Stimulated activated CD8-positive, alpha-beta memory T cell treated with anti-CD3 and anti-CD28 coated beads, Interleukin-7, amount 100 ng/mL, for 4 hours (primary cell): ENCODE results near the gene RAET1E.
"Not testable (repeated sequence)": the region's sequence is repeated elsewhere in the genome, so short reads cannot be mapped to it uniquely, and the experiment has no call there.

ENCODE experiments used
- DNase-seq, 2 donors: peaks; one replicate each; pipeline ENCODE4 v3.0.0-alpha.2; 2020; ENCODE audit warnings: low read depth in 2 of 2

Gene RAET1E

DNA sequence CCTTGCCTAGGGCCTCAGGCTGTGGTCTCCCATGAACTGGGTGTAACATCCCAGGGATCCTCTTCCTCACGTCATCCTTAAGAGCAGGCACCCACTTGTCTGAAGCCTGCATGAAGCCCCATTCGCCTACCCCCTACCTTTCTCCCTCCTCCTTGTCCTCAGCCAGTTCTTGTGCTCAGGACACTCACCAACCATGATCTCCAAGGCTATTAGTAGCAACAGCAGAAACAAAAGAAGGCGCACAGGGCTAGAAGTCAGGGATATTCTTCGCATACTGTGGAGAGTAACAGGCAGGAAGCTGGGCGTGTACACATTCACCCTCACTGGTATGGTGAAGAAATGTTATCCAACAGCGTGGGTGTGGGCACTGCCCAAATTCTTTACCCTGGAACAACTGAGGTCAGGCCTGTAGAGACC is 7.3 kb downstream of the RAET1E start:
- DNase-seq, result no peak

DNA sequence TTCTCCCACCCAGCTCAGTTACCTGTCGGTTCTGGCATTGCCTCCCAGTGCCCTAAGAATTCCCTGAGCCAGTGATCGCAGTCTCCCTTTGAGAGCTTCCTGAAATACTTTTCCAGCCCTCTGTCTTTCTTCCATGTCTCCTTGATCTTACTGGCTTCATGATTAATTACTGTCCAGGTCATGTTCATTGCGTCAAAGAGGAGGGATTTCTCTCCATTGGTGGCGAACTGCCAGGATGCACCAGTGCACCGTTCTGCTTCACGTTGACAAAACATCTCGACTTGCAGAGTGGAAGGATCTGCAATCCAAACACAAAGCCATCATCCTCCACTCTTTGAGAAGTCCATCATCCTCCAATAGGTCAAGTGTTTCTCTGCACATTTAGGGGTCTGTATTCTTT is 8.6 kb downstream of the RAET1E start:
- DNase-seq, result no peak

DNA sequence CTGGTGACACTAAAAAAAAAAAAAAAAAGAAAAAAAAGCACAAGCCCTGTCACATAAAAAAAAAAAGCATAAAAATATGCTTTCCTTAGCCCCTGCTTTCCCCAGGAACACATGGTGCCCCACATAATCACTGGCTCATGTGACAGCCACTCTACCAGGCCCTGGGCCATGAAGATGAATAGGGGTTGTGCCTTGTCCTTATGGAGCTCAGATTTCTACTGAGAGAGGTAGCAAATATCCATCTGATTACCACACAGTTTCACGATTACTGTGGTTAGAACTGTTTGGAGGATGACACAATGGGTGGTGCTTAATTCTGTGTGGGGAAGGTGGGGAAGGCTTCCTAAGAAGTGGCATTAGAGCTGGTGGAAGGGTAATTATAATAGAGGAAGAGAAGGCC is 9.3 kb downstream of the RAET1E start:
- no peak for DNase-seq

DNA sequence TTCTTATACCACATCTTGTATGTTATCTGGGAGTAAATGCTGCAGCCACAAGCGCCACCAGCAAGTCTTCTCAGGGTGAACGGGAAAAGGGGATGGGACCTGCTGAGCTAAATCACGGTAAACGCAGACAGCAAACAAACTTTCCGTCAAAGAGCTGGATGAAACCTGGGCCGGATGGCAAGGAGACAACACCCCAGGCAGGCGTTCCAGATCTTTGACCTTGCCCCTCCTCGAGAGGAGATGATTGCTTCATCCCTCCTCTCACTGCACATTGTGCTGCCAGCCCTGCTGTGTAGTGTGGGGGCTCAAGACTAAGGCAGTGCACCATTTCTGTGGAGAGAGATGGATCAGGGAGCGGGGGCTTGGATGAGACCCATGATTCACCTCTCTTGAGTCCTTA is 9.8 kb downstream of the RAET1E start:
- DNase-seq, result no peak

DNA sequence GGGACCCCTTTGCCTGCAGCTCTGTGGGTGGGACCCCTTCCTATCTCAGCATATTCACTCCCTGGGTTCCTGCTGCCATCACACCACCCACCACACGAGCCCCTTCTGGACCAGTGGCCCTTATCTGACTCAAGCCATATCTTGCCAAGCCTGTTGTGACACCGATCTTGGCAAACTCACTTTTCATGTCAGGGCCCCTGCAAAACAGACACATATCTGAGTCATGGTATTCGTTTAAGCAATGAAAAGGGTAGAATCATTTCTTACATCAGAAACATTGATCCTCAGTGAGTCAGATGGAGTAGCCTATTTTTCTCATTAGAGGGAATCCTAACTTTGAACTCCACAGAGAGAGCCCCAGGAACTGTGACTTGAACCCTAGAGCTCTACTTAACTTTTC is 10.6 kb downstream of the RAET1E start:
- no peak for DNase-seq

DNA sequence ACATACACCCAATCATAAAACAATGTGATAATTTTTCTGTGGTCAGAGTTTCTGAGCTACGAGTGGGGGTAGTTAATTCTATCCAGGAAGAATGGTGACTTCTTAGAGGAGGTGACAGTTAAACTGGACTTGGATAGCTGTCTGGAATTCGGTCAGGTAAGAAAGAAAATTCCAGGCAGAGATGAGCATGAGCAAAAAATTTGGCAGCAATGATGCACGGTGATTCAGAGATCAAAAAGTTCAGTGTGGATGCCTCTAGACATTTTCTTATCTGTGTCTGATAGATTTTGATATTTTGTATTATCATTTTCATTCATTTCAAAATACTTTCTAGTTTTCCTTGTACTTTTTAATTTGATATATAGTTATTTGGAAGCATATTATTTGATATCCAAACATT is 12.0 kb downstream of the RAET1E start:
- DNase-seq, result no peak

DNA sequence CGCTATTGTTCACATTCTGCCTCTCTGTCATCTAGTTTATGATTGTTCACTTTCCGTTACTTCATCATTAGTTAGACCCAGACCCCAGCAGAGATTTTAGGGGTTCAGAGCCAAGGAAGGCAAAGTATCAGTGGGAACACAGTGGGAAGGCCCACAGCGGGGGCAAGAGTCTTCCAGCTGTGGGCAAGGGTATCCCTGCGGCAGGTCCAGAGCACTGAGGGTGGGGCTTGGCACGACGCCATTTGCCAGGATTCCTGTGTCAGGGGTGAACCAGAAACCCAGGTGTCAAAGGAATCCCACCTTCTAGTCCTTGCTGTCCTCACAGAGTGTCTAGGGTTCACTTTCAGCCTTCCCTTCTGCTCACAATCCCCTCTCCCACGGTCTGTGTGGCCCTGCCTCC is 13.3 kb downstream of the RAET1E start:
- no peak for DNase-seq

DNA sequence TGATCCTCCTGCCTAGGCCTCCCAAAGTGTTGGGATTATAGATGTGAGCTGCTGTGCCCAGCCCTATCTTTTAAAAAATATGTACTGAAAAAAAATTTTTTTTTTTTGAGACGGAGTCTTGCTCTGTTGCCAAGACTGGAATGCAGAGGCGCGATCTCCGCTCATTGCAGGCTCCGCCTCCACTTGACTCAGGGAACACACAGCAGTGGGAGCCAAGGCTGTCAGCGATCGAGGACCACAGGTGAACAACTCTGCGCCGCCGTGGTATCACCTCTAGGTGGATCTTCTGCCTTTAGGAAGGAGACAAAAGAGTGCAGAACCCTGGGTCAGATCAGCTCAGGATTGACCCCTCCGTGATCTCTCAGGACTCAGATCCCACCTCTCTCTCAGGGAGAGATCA is 13.7 kb downstream of the RAET1E start:
- no peak for DNase-seq

DNA sequence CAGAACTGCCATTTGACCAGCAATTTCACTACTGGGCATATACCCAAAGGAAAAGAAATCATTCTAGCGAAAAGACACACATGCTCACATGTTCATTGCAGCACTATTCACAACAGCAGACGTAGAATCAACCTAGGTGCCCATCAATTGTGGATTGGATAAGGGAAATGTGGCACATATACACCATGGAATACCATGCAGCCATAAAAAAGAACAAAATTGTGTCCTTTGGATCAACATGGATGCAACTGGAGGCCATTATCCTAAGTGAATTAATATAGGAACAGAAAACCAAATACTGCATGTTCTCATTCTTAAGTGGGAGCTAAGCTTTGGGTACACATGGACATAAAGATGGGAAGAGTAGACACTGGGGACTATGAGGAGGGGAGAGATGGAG is 16.1 kb downstream of the RAET1E start:
- DNase-seq, result no peak

DNA sequence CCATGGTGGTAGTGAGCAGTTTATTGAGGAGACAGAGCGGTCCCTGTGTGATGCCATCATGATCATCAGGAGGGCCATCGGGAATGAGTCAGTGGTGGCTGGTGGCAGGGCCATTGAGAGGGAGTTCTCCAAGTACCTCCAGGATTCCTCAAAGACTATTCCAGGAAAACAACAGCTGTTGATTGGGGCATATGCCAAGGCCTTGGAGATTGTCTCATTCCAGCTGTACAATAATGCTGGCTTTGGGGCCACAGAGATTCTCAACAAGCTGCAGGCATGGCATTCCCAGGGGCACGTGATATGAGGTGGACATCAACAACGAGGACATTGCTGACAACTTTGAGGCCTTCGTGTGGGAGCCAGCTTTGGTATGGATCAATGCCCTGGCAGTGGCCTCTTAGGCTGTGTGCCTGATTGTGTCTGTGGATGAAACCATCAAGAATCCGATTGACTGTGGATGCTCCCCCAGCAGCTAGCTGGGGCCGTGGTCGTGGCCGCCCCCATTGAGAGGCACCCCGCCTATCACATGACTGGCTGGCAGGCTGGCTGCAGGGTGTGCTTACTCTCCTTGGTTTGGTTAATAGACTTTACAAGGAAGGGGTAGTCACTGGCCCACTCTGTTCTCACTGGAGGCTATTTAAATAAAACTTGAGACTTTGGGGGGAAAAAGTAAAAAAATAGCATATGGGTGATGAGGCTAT is 16.7 kb downstream of the RAET1E start:
- no peak for DNase-seq

DNA sequence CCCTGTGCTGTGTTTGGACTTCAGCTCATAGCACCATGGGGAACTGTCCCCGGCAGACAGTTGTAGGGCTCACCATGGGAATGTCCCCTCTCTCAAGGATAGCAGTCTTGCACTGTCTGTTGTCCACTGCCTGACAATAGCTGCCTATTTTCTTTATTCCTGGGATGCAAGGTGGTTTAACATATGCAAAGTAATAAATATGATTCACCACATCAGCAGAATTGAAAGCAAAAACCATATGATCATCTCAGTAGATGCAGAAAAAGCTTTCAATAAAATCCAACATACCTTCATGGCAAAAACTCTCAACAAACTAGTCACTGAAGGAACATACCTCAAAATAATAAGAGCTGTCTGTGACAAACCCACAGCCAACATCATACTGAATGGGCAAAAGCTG is 20.3 kb downstream of the RAET1E start:
- DNase-seq, result no peak

DNA sequence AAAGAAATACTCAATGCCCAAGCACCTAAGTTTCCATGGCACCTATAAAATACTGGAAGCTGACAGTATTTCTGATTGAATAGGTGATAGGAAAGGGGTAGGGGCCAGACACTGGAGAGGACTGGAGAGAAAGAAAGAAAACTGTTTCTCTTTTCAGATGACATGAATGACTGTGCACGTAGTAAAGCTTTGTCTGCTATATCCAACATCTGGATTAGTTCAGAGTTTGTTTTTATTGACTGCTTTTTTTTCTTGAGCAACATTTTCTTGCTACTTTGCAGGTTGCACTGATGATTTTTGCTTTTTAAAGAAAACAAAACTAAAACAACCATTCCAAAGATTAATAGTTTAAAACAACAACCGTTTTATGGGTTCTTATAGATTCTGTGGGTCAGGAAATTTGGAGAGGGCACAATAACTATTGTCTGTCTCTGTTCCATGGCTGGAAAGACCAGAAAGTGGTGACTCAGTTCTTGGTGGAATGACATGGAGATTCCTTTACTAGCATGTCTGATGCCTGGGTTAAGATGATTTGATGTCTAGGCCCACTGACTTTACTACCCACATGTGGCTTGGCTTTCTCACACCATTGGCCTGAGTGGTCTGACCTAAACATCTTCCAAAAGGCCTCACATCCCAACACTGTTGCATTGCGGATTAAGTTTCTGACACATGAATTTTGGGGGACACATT is 21.5 kb downstream of the RAET1E start:
- no peak for DNase-seq

DNA sequence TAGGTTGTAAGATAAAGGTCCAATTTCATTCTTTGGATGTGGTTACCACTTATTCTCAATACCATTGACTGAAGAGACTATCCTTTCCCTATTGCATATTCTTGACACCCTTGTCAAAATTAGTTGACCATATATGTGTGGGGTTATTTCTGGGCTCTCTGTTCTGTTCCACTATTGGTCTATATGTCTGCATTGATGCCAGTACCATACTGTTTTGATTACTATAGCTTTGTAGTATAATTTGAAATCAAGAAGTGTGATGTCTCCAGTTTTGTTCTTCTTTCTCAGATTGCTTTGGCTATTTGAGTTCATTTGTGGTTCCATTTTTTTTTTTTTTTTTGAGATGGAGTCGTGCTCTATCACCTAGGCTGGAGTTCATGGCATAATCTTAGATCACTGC is 25.7 kb downstream of the RAET1E start:
- no peak for DNase-seq

DNA sequence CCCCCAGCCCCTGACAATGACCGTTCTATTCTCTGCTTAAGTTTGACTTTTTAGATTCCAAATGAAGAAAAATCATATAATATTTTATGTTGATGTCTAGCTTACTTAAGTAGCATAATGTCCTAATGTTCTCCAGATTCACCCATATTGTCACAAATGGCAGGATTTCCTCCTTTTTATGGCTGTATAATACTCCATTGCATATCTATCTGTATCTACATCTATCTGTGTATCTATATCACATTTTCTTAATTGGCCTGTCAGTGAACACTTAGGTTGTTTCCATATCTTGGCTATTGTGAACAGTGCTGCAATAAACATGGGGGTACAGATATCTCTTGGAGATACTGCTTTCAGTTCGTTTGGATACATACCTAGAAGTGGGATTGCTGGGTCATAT is 26.7 kb downstream of the RAET1E start:
- no peak for DNase-seq

DNA sequence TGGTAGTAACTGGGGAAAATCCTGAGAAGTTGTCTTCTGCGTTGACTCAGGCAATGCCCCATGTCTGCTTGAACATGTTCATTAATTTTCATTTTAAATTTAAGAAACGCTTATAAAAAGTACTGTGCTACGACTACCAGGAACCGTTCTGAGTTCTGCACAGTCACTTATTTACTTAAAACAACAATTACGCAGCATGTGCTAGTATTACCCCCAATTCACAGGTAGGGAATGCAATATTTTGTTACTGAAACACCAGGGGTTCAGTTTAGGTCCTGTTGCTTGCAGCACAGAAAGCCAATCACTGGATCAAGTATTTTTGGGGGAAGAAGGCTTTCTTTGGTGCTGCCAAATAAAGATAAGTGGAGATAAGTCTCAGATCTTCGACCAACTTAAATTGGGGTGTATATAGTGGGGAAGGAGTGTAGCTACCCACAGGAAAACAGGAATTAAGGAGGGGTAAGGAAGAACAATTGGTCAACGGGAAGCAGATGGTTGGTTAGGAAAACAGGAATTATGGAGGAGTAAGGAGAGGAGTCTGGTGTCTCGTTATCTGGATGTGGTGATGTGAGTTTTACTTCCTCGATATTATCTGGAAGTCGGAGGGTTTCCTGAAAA is 28.5 kb downstream of the RAET1E start:
- DNase-seq, result no peak

DNA sequence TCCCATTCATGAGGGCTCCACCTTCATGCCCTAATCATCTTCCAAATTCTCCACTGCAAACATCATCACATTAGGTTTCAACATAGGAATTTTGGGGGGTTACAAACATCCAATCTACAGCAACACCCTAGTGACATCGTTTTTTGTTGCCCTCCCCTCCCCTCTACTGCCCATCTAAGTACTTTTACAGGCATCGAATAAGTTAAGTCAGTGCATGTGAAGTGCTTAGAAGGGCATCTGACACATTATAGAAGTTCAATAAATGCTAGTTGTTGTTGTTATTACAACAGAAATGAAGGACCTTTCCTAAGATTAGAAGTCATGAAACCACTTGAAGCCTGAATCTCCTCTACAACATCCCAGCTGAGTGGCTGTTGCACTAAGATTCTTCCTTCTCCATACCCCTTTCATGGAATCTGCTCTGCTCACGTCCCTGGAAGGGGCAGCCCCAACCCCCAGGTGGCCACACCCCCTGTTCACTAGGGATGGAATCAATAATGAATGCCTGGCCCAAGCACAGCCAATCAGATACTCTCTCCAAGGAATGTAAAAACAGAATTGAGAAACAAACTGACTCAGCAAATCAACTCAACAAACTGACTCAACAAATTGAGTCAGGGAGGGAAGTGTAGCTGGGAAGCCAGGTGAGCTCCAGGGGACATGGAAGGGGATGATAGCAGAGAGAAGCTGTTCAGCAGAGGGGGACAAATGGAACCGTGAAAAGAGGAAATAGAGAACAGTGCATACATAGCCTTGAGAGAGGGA is 29.9 kb downstream of the RAET1E start:
- no peak for DNase-seq

DNA sequence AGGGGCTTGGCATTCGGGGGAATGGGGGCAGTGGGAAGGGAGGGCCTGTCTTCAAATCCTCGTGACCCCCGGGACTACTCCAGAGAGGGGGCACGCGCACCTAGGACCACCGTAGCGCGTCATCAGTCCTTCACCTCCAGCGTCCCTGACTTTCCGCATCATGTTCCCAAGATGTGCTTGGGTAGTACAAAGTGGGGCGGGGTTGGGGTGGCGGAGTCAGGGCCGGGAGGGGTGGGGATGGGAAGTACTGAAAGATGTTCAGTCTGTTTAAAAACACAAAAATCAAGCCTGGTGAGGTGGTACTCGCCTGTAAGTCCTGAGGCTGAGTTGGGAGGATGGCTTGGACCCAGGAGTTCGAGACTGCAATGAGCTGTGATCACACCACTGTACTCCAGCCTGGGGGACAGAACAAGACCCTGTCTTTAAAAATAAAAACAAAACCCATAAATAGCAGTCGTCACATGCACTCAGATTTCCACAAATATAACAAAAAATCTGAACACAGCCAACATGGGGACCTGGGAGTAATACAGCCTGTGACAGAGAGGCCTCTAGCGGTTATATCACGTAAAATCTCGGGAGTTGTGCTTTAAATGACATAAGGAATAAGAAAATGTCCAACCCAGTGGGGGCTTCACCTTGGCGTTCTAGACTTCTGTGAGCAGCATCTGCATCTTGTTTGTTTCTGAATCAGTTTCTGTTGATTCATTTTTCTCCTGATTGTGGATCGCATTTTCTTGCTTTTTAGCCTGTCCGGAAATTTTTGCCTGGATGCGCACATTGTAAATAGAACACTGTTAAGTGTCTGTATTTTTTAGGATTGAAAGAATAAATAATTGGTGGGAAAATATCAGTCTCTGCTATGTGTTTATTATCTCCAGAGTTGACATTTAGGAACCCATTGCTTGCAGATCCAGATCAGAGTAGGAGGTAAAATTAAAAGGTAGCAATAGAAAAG is 33.1 kb downstream of the RAET1E start:
- DNase-seq, result no peak

DNA sequence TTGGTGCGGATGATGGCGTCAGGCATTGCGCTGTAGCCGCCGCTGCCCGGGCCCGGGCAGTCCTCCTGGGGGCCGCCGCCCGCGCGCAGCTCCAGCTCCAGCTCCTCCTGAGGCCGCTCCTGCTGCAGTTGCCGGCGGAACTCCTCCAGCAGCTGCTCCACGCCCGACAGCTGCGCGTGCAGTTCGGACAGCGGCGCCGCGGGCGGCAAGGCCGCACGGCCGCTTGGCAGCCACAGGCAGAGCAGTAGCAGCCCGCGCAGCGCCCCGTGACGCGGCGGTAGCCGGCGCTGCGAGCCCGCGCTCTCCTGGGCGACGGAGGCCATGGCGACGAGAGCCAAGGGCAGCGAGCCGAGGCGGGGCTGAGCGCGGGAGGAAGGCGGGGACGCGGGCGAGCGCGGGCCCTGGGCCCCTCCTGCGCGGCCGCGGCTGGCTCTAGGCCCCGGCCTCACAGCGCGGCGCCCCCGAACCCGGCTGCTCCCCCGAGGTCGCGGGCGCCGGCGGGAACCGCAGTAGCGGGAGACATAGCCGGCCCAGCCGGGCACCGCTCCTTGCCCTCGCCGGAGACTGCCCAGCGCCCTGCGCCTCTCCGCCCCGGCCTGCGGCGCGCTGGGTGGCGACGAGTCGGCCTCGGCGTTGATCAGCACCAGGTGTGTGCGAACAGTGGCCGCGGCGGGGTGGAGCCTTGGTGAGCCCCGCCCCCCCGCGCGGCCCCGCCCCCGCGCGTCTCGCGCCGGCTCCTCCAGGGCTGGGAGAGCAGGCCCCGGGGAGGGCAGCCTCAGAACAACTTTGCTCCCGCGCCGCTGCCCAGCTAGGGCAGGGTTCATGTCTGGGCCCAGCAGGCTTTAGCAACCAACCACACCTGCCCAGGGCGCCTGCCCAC is 34.0 kb downstream of the RAET1E start, which contains the start of gene LRP11:
TSS of gene LRP11 (minus strand) at position 662 of the 880 bp plus-strand sequence. CDS start at position 323, 339 bp downstream.
- DNase-seq, result peak; percentile 48 to 70

DNA sequence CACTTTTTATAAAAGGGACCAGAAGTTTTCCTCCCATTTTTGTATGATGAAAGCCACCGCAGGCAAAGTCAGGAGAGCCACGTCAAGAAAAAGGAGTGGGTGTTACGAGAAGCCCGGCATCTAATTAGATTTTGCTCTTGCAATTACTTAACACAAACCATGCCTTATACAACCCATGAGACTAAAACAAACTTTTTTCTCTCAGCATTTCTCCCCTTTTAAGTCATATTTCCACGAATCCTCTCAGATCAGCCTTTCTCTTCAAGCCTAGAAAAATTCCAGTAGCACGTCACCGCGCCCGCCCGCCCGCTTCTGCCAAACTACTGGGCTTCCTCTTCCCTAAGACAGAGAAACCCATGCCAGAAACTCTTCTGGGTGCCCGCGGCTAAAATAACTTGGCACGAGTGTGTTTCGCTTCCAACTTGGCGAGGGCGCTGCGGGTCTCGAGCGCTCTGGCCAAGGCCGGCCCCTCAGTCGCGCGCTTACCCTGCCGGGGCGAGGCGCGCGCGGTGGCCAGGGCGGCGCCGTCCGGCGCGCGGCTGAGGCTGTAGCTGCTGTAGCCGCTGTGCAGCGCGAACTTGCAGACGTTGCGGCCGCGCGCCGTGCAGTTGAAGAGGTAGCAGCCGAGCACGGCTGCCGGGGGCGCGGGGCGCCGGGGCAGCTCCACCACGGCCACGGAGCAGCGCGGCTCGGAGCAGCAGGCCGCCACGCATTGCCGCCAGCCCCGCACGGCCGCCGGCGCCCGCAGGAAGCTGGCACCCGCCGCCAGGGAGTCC is 34.8 kb downstream of the RAET1E start:
- DNase-seq, result peak in 1 of 2 donors; percentile 15

DNA sequence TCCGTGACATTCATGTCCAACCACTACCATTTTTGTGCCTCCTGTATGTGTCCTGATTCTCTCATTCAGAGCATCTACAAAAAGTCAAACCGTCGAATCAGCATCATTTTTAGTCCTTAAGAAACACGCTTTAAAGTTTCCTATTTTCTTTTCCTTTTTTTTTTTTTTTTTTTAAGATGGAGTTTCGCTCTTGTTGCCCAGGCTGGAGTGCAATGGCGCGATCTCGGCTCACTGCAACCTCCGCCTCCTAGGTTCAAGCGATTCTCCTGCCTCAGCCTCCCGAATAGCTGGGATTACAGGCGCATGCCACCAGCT is 35.5 kb downstream of the RAET1E start:
- DNase-seq, result not testable (repeated sequence)
